PFSK-1 (cell line): ENCODE data around the gene RPRML.

Experiments used
- FOXP2 ChIP-seq: optimal IDR thresholded peaks from 2 replicates; pipeline ENCODE3; 2011; ENCODE audit warnings: borderline replicate concordance, control low read depth, inconsistent platforms; ENCODE audit not compliant: insufficient read depth; ENCODE audit errors: extremely low read length, extremely low read depth
- POLR2AphosphoS5 ChIP-seq: IDR thresholded peaks from 2 replicates; pipeline ENCODE4 v1.6.1; 2012; ENCODE audit warnings: low read depth, mild to moderate bottlenecking, control low read depth, low read length, moderate library complexity
- SIN3A ChIP-seq: IDR thresholded peaks from 2 replicates; pipeline ENCODE4 v1.6.1; 2012; ENCODE audit warnings: mild to moderate bottlenecking, low read length, moderate library complexity, borderline replicate concordance; ENCODE audit not compliant: insufficient read depth
- TAF1 ChIP-seq: IDR thresholded peaks from 2 replicates; pipeline ENCODE4 v1.6.1; 2012; ENCODE audit warnings: low read length, control low read depth, borderline replicate concordance; ENCODE audit not compliant: insufficient read depth
- TF ChIP-seq, protein P1 (sequence below), 2 experiments: IDR thresholded peaks; 2 replicates each; pipeline versions ENCODE4 v1.6.1 to v1.8.0; 2011 to 2012; ENCODE audit warnings: low read depth in 2 of 2, low read length in 2 of 2, control low read depth in 1 of 2, inconsistent platforms in 1 of 2, mild to moderate bottlenecking in 1 of 2, moderate library complexity in 1 of 2; ENCODE audit not compliant: insufficient read depth in 1 of 2

RPRML gene

DNA sequence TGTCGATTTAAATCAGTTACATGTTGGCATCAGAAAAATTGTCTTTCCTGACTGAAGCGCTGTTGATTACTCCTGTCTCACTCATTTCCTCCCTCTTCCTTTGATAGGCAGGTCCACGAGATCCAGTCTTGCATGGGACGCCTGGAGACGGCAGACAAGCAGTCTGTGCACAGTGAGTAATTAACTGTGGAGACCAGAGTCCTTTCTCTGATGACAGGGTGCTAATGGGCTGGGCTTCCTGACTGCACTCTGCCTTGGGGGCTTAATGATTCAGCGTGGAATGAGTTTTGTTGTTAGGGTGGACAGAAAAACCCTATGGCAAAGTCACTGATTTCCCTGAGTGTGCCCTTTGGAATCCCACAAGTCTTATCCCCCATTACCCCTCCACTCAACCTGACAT lies 49.6 kb downstream of the RPRML start:
- TF ChIP-seq POLR2AphosphoS5 (no peak; the same call in 1 of the 2 replicates), TAF1 (0 out of 2 replicates have a peak, but pooled peaks have one; percentile 9), FOXP2 (no peak), SIN3A (peak; percentile 83; the same call in 1 of the 2 replicates)
- TF ChIP-seq, protein P1, sequence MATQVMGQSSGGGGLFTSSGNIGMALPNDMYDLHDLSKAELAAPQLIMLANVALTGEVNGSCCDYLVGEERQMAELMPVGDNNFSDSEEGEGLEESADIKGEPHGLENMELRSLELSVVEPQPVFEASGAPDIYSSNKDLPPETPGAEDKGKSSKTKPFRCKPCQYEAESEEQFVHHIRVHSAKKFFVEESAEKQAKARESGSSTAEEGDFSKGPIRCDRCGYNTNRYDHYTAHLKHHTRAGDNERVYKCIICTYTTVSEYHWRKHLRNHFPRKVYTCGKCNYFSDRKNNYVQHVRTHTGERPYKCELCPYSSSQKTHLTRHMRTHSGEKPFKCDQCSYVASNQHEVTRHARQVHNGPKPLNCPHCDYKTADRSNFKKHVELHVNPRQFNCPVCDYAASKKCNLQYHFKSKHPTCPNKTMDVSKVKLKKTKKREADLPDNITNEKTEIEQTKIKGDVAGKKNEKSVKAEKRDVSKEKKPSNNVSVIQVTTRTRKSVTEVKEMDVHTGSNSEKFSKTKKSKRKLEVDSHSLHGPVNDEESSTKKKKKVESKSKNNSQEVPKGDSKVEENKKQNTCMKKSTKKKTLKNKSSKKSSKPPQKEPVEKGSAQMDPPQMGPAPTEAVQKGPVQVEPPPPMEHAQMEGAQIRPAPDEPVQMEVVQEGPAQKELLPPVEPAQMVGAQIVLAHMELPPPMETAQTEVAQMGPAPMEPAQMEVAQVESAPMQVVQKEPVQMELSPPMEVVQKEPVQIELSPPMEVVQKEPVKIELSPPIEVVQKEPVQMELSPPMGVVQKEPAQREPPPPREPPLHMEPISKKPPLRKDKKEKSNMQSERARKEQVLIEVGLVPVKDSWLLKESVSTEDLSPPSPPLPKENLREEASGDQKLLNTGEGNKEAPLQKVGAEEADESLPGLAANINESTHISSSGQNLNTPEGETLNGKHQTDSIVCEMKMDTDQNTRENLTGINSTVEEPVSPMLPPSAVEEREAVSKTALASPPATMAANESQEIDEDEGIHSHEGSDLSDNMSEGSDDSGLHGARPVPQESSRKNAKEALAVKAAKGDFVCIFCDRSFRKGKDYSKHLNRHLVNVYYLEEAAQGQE (IDR thresholded peaks at IDR 0.05; ENCODE audit: insufficient read depth in 1 of 2, low read depth in 2 of 2, low read length in 2 of 2): peak in 1 of 2 experiments; percentile 35; a peak in 1 of 4 replicates

GRCh38 chr17:46928467-46929261 lies 50.4 kb downstream of the RPRML start:
- TF ChIP-seq SIN3A (peak; percentile 51; the same call in 1 of the 2 replicates), POLR2AphosphoS5 (no peak), FOXP2 (peak; percentile 54), TAF1 (no peak; the same call in 1 of the 2 replicates)
- TF ChIP-seq, protein P1 (IDR thresholded peaks at IDR 0.05; ENCODE audit: insufficient read depth in 1 of 2, low read depth in 2 of 2, low read length in 2 of 2): no peak
